Spleen (tissue), 11 donors: ENCODE results near the gene SET. TPM values are rescaled to one million over a fixed set of nuclear protein-coding genes. Genes with fewer than 3 reads are reported as not detected.

Source experiments
- DNase-seq: peaks from one replicate; pipeline ENCODE4 v3.0.0-alpha.2; 2020
- H3K27ac ChIP-seq, 8 donors: fragments of 200-600 bp; sonication (generic) in 7 of 8; 1 replicate in 4 of 8; 2 replicates in 4 of 8; pipeline versions ENCODE4 v1.5.0 to v1.8.0; 2016 to 2021; ENCODE audit warnings: inconsistent platforms in 4 of 8, mild to moderate bottlenecking in 4 of 8, moderate library complexity in 1 of 8
- H3K27me3 ChIP-seq, 7 donors: fragments of 200-600 bp; sonication (generic) in 6 of 7; replicated peaks in 1 of 7; 1 replicate in 4 of 7; 2 replicates in 3 of 7; pipeline versions ENCODE4 v1.5.0 to v1.8.0; 2016 to 2021; ENCODE audit warnings: inconsistent platforms in 3 of 7, mild to moderate bottlenecking in 1 of 7
- H3K36me3 ChIP-seq, 6 donors: fragments of 200-600 bp; sonication (generic) in 5 of 6; 1 replicate in 4 of 6; 2 replicates in 2 of 6; pipeline versions ENCODE4 v1.5.0 to v1.8.0; 2016 to 2021; ENCODE audit warnings: inconsistent platforms in 2 of 6
- H3K4me1 ChIP-seq, 6 donors: fragments of 200-600 bp; sonication (generic) in 5 of 6; 1 replicate in 3 of 6; 2 replicates in 3 of 6; pipeline versions ENCODE4 v1.5.0 to v1.8.0; 2016 to 2021; ENCODE audit warnings: inconsistent platforms in 3 of 6
- H3K4me3 ChIP-seq, 8 donors: fragments of 200-600 bp; sonication (generic) in 7 of 8; 1 replicate in 4 of 8; 2 replicates in 4 of 8; pipeline versions ENCODE4 v1.5.0 to v1.8.0; 2016 to 2021; ENCODE audit warnings: inconsistent platforms in 4 of 8, mild to moderate bottlenecking in 4 of 8, moderate library complexity in 2 of 8
- H3K9me3 ChIP-seq, 8 donors: fragments of 200-600 bp; sonication (generic) in 7 of 8; 1 replicate in 4 of 8; 2 replicates in 4 of 8; pipeline versions ENCODE4 v1.5.0 to v1.8.0; 2016 to 2021; ENCODE audit warnings: inconsistent platforms in 4 of 8
- POLR2A ChIP-seq, 3 donors: fragments of 450-650 bp; IDR thresholded peaks; one replicate each; pipeline ENCODE4 v1.5.1; 2017; ENCODE audit warnings: antibody characterized with exemption in 3 of 3, mild to moderate bottlenecking in 1 of 3
- POLR2AphosphoS5 ChIP-seq, 3 donors: sonication (generic); formaldehyde crosslinking; IDR thresholded peaks; one replicate each; pipeline ENCODE4 v1.5.1; 2017; ENCODE audit warnings: antibody characterized with exemption in 3 of 3
- WGBS, 5 donors: extraction: QIAGEN DNeasy Blood & Tissue Kit in 3 of 5; methylation state at CpG; one replicate each; pipeline versions ENCODE4 v1.1.5 to v1.1.7; 2013 to 2018; 5-methylcytosine and 5-hydroxymethylcytosine counted together
- intact Hi-C: fragments of 100-400 bp; cut with DNase I; formaldehyde crosslinking; loops from one replicate; pipeline ENCODE4 v1.15.0; 2023; ENCODE audit warnings: low total_unique reads
- polyA plus RNA-seq, 3 donors: library from polyadenylated mRNA; stranded (reverse); fragments of 200-250 nt; gene quantifications; one replicate each; pipeline ENCODE4 v1.2.1, GENCODE V29; 2013
- total RNA-seq, 7 donors: library from RNA; depleted of rRNA in 3 of 7; stranded (reverse); fragments of >200 nt in 3 of 7; fragmentation: NEBNext Ultra II Directional in 4 of 7; extraction: Animal tissue kit (Norgen Biotek cat#: 25700) in 4 of 7; gene quantifications; one replicate each; pipeline versions ENCODE4 v1.1.0 to v1.2.1, GENCODE V29; 2016 to 2021
- TF ChIP-seq, protein P1 (sequence below), 11 experiments: fragments of 200-600 bp in 7 of 11; fragments of 450-650 bp in 4 of 11; sonication (generic) in 4 of 11; IDR thresholded peaks in 8 of 11; conservative IDR thresholded peaks in 3 of 11; 1 replicate in 7 of 11; 2 replicates in 4 of 11; pipeline versions ENCODE4 v1.4.0 to v1.8.0; 2016 to 2021; ENCODE audit warnings: antibody characterized with exemption in 11 of 11, inconsistent platforms in 4 of 11, mild to moderate bottlenecking in 1 of 11
- donor health status: healthy with polysubstance abuse.
- donor health status: DM: no; HTN: no; CAD: no; lungs with moderate emphysema.
- donor health status: DM: no; HTN: no; CAD: no.
- donor health status: Bipolar disorder and iron deficiency.
- donor health status: healthy.
- donor health status: DM: no; HTN: no; CAD: no.
- donor health status: DM: yes; HTN: yes; CAD: no.

SET gene
- total and polyA plus RNA-seq, 10 donors = 127 to 251 (median 205) TPM

DNA sequence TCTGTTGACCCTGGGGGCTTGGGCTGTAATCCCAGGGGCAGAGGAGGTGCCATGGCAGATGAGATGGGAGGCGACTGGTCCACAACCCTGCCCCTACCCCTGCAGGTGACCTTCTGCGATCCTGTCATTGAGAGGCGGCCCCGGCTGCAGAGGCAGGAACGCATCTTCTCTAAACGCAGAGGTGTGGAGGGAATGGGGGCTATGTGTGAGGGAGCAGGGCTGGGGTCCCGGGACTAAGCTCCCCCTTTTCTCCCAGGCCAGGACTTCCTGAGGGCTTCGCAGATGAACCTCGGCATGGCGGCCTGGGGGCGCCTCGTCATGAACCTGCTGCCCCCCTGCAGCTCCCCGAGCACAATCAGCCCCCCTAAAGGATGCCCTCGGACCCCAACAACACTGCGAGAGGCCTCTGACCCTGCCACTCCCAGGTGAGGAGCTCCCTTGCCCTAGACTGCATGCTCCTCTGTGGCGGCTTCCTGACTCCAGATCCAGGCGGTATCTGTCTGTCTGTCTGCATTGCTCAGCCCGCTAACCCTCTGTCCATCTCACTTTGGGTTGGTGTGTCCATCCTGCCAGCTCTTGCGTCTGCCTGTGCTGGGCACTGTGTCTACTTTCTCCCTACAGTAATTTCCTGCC, 25.0 kb downstream of the SET start:
- H3K9me3 ChIP-seq = no peaks in the 10 kb centered on the region
- H3K27ac ChIP-seq = no peak overlapping the region
- H3K4me1 ChIP-seq = no peaks in the 10 kb centered on the region
- no peaks in the 10 kb centered on the region for H3K27me3 ChIP-seq
- intact Hi-C loops = no loop called here
- 92 to 98% (median 96%) methylated on average over 9 to 19 of the region's 19 CpGs for WGBS, 5 donors
- DNase-seq = peak; percentile 46
- H3K4me3 ChIP-seq = no peak overlapping the region
- TF ChIP-seq POLR2AphosphoS5 (IDR thresholded peaks at IDR 0.05) (no peak), POLR2A (IDR thresholded peaks at IDR 0.05) (no peak)
- TF ChIP-seq, protein P1, sequence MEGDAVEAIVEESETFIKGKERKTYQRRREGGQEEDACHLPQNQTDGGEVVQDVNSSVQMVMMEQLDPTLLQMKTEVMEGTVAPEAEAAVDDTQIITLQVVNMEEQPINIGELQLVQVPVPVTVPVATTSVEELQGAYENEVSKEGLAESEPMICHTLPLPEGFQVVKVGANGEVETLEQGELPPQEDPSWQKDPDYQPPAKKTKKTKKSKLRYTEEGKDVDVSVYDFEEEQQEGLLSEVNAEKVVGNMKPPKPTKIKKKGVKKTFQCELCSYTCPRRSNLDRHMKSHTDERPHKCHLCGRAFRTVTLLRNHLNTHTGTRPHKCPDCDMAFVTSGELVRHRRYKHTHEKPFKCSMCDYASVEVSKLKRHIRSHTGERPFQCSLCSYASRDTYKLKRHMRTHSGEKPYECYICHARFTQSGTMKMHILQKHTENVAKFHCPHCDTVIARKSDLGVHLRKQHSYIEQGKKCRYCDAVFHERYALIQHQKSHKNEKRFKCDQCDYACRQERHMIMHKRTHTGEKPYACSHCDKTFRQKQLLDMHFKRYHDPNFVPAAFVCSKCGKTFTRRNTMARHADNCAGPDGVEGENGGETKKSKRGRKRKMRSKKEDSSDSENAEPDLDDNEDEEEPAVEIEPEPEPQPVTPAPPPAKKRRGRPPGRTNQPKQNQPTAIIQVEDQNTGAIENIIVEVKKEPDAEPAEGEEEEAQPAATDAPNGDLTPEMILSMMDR (IDR thresholded peaks at IDR 0.05 in 8 of 11, conservative IDR thresholded peaks at IDR 0.05 in 3 of 11) = no peak
- H3K36me3 ChIP-seq = peaks cover 0 to 64% (median 0%) of the 10 kb centered on the region in 6 donors

DNA sequence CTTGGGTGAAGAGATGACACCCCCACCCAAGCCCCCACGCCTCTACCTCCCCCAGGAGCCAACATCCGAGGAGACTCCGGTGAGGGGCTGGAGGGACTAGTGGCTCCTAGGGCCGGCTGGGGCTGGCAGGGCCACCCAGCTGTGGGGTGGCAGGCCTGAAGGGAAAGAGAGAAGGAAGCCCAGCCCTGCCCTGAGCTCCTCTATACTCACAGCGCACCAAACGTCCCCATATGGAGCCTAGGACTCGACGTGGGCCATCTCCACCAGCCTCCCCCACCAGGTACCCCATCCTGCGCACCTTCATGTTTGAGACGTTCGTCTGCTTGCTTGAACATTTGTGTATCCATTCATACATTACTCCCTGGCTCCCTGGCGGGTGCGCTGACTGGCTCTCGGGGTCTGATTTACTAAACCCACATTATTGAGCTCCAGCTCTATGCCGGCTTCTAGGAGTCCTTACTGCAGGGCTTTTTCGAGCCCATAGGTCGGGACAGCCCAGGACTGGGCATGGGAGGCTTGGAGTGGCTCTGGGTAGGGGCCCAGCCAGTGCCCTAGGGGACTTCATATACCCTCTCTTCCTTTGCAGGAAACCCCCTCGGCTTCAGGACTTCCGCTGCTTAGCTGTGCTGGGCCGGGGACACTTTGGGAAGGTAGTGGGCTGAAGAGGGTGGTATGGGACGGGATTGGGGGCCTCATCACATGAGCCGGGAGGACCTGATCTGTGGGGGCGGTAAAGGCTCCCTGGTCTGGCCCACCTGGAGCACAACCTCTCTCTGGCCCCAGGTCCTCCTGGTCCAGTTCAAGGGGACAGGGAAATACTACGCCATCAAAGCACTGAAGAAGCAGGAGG, 25.8 kb downstream of the SET start:
- H3K4me3 ChIP-seq = no peak overlapping the region
- DNase-seq = peak; percentile 48
- intact Hi-C loops = no loop called here
- TF ChIP-seq, protein P1 (IDR thresholded peaks at IDR 0.05 in 8 of 11, conservative IDR thresholded peaks at IDR 0.05 in 3 of 11) = no peak
- TF ChIP-seq POLR2A (IDR thresholded peaks at IDR 0.05) = no peak
- no peak for TF ChIP-seq POLR2AphosphoS5 (IDR thresholded peaks at IDR 0.05)
- 89 to 93% (median 90%) methylated on average over 21 to 24 of the region's 24 CpGs for WGBS, 5 donors
- no peaks in the 10 kb centered on the region for H3K9me3 ChIP-seq
- H3K4me1 ChIP-seq = no peaks in the 10 kb centered on the region
- peaks cover 0 to 70% (median under 1%) of the 10 kb centered on the region in 6 donors for H3K36me3 ChIP-seq
- H3K27me3 ChIP-seq = no peaks in the 10 kb centered on the region
- H3K27ac ChIP-seq = no peak overlapping the region

DNA sequence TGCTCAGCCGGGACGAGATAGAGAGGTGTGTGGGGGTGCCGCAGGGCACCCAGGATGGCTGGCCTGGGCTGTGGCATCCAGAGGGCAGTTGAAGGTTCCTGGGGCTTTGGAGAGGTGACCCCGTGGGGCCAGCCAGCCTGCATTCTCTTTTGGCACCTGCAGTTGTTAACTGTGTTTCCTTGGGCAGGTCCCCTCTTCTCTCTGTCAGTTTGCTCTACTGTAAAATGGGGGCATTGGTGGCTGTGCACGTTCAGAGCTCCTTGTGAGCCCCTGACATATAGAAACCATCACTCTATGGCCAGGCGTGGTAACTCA, 26.4 kb downstream of the SET start:
- H3K27me3 ChIP-seq = no peaks in the 10 kb centered on the region
- no peaks in the 10 kb centered on the region for H3K9me3 ChIP-seq
- H3K4me3 ChIP-seq = no peak overlapping the region
- H3K36me3 ChIP-seq = peaks cover 0 to 71% (median 6%) of the 10 kb centered on the region in 6 donors
- TF ChIP-seq, protein P1 (IDR thresholded peaks at IDR 0.05 in 8 of 11, conservative IDR thresholded peaks at IDR 0.05 in 3 of 11) = no peak
- TF ChIP-seq POLR2AphosphoS5 (IDR thresholded peaks at IDR 0.05) (no peak), POLR2A (IDR thresholded peaks at IDR 0.05) (no peak)
- intact Hi-C loops = no loop called here
- no peaks in the 10 kb centered on the region for H3K4me1 ChIP-seq
- DNase-seq = no peak
- no peak overlapping the region for H3K27ac ChIP-seq
- WGBS, 5 donors = 83 to 97% (median 85%) methylated on average over 6 of the region's 6 CpGs

DNA sequence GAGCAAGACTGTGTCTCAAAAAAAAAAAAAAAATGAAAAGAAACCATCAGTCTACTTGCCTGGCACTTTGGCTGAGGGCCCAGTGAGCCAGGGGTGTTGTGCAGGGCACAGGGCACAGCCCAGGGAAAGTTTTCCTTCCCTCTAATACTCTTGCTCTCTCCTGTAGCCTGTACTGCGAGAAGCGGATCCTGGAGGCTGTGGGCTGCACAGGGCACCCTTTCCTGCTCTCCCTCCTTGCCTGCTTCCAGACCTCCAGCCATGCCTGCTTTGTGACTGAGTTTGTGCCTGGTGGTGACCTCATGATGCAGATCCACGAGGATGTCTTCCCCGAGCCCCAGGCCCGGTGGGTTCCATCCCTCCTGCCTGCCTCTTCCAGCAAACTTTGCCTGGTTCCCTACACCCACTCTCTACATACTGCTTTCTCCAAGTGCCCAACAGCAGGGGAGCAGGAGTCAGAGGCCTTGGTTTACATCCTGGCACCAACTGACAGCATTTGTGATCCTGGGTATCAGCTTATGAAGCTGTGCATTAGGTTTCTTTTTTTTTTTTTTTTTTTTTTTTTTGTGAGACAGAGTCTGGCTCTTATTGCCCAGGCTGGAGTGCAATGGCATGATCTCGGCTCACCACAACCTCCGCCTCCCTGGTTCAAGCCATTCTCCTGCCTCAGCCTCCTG, 27.7 kb downstream of the SET start:
- peak; percentile 73 for DNase-seq

More for the DNA sequence above, 27.7 kb downstream of the SET start:
- Histone ChIP-seq H3K4me1 (peaks cover 0 to under 1% (median 0%) of the 10 kb centered on the region in 6 donors), H3K9me3 (no peaks in the 10 kb centered on the region), H3K4me3 (no peak overlapping the region), H3K36me3 (peaks cover 0 to 79% (median 20%) of the 10 kb centered on the region in 6 donors), H3K27me3 (no peaks in the 10 kb centered on the region), H3K27ac (no peak overlapping the region)
- intact Hi-C loops = no loop called here
- TF ChIP-seq POLR2AphosphoS5 (IDR thresholded peaks at IDR 0.05) (peak in 1 of 3 donors; percentile 23), POLR2A (IDR thresholded peaks at IDR 0.05) (no peak)
- TF ChIP-seq, protein P1 (IDR thresholded peaks at IDR 0.05 in 8 of 11, conservative IDR thresholded peaks at IDR 0.05 in 3 of 11) = no peak
- WGBS, 5 donors = 91 to 97% (median 93%) methylated on average over 7 of the region's 7 CpGs
